RWPE2 (cell line): Measurements from ENCODE around the gene RFTN1.

Experiments
- ATAC-seq: fragments of 200-7000 bp; cut with Tn5 transposase; 3 replicates; pipeline ENCODE4 v1.9.1; 2021; ENCODE audit warnings: low read depth
- DNase-seq: peaks from one replicate; pipeline ENCODE4 v3.0.0-alpha.2; 2020; ENCODE audit warnings: low spot score
- H3K27ac ChIP-seq: fragments of 450-650 bp; 2 replicates; pipeline ENCODE4 v1.5.1; 2017; ENCODE audit warnings: mild to moderate bottlenecking; ENCODE audit not compliant: poor library complexity, severe bottlenecking
- H3K27me3 ChIP-seq: fragments of 250-450 bp; sonication (Bioruptor Pico); 2 replicates; pipeline ENCODE4 v1.5.1; 2021; ENCODE audit warnings: mild to moderate bottlenecking, moderate library complexity; ENCODE audit not compliant: insufficient read depth, poor library complexity, severe bottlenecking
- H3K36me3 ChIP-seq: fragments of 250-450 bp; sonication (Bioruptor Pico); 2 replicates; pipeline ENCODE4 v1.5.1; 2020; ENCODE audit warnings: low read depth, mild to moderate bottlenecking, moderate library complexity
- H3K4me1 ChIP-seq: fragments of 250-450 bp; sonication (Bioruptor Pico); 2 replicates; pipeline ENCODE4 v1.5.1; 2021; ENCODE audit warnings: mild to moderate bottlenecking, moderate library complexity; ENCODE audit not compliant: insufficient read depth, poor library complexity, severe bottlenecking
- H3K4me3 ChIP-seq: fragments of 250-450 bp; sonication (Bioruptor Pico); 2 replicates; pipeline ENCODE4 v1.5.1; 2021; ENCODE audit warnings: mild to moderate bottlenecking, moderate library complexity; ENCODE audit not compliant: severe bottlenecking
- H3K9me3 ChIP-seq: fragments of 250-450 bp; sonication (Bioruptor Pico); 2 replicates; pipeline ENCODE4 v1.5.1; 2021; ENCODE audit warnings: mild to moderate bottlenecking, moderate library complexity; ENCODE audit not compliant: severe bottlenecking
- CTCF ChIP-seq: fragments of 450-650 bp; IDR thresholded peaks from one replicate; pipeline ENCODE4 v1.5.1; 2017; ENCODE audit warnings: mild to moderate bottlenecking, moderate library complexity; ENCODE audit not compliant: poor library complexity, severe bottlenecking

RFTN1 gene

GRCh38 chr3:16326724-16327349 is 186.7 kb downstream of the RFTN1 start:
- ATAC-seq (no peak), DNase-seq (no peak)
- no peaks in the 10 kb centered on the region for H3K9me3 ChIP-seq
- no peak overlapping the region for H3K4me3 ChIP-seq
- TF ChIP-seq CTCF = no peak
- no peaks in the 10 kb centered on the region for H3K36me3 ChIP-seq
- H3K27me3 ChIP-seq = no peaks in the 10 kb centered on the region
- H3K4me1 ChIP-seq = no peaks in the 10 kb centered on the region
- no peak overlapping the region for H3K27ac ChIP-seq

- H3K4me3 ChIP-seq = no peak overlapping the region
Measured at GRCh38 chr3:16325850-16326249, 187.6 kb downstream of the RFTN1 start.

GRCh38 chr3:16323737-16324136 is 189.8 kb downstream of the RFTN1 start:
- no peak overlapping the region for H3K4me3 ChIP-seq
- no peak overlapping the region for H3K27ac ChIP-seq
- peaks cover 13% of the 10 kb centered on the region for H3K36me3 ChIP-seq
- TF ChIP-seq CTCF = no peak
- ATAC-seq (no peak), DNase-seq (no peak)
- no peaks in the 10 kb centered on the region for H3K4me1 ChIP-seq
- H3K27me3 ChIP-seq = no peaks in the 10 kb centered on the region
- no peaks in the 10 kb centered on the region for H3K9me3 ChIP-seq

More at GRCh38 chr3:16325850-16326249, 187.6 kb downstream of the RFTN1 start:
- no peak for DNase-seq
- H3K4me1 ChIP-seq = no peaks in the 10 kb centered on the region
- TF ChIP-seq CTCF = no peak
- H3K36me3 ChIP-seq = no peaks in the 10 kb centered on the region
- H3K27me3 ChIP-seq = no peaks in the 10 kb centered on the region
- no peak for ATAC-seq
- H3K27ac ChIP-seq = no peak overlapping the region
- H3K9me3 ChIP-seq = no peaks in the 10 kb centered on the region

GRCh38 chr3:16322189-16322588 is 191.3 kb downstream of the RFTN1 start:
- Histone ChIP-seq H3K27me3 (no peaks in the 10 kb centered on the region), H3K9me3 (no peaks in the 10 kb centered on the region), H3K4me3 (no peak overlapping the region), H3K27ac (no peak overlapping the region), H3K36me3 (peaks cover 13% of the 10 kb centered on the region), H3K4me1 (no peaks in the 10 kb centered on the region)
- TF ChIP-seq CTCF = no peak
- ATAC-seq (no peak), DNase-seq (no peak)

- Histone ChIP-seq H3K27ac (no peak overlapping the region), H3K4me3 (no peak overlapping the region), H3K4me1 (no peaks in the 10 kb centered on the region), H3K9me3 (no peaks in the 10 kb centered on the region), H3K27me3 (no peaks in the 10 kb centered on the region), H3K36me3 (peaks cover 13% of the 10 kb centered on the region)
- no peak for ATAC-seq
- TF ChIP-seq CTCF = no peak
- DNase-seq = no peak
Measured at GRCh38 chr3:16320711-16321110, 192.8 kb downstream of the RFTN1 start.
